ENCODE data around the gene LHFPL2.
"Not testable (repeated sequence)": the region's sequence is repeated elsewhere in the genome, so short reads cannot be mapped to it uniquely, and the experiment has no call there.

The LHFPL2 gene

DNA sequence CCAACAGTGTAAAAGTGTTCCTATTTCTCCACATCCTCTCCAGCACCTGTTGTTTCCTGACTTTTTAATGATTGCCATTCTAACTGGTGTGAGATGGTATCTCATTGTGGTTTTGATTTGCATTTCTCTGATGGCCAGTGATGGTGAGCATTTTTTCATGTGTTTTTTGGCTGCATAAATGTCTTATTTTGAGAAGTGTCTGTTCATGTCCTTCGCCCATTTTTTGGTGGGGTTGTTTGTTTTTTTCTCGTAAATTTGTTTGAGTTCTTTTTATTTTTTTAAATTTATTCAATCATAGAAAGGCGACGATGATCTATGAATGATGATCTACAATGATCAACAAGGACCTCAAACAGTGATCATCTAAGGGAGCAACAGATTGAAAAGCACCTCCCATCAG is 28.5 kb downstream of the LHFPL2 start:
- not testable (repeated sequence) for DNase-seq (ENCODE audit: low read depth, low spot score)

DNA sequence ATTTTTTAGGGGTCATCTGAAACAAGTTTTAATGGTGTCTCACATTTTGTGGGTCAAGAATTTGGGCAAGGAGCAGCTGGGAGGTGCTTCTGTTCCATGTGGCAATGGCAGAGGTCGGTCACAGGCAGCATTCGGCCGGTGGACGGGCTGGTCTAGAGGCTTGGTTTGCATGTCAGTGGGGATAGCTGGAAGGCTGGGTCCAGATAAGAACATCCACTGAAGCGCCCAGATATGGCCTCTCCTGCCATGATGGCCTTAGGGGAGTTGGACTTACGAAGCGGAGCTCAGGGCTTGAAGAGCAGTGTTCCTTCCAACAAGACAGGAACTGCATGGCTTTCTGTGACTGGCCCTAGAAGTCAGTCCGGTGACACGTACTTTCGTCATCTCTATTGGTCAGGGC is 30.3 kb downstream of the LHFPL2 start:
- DNase-seq (ENCODE audit: low read depth, low spot score) = no peak

DNA sequence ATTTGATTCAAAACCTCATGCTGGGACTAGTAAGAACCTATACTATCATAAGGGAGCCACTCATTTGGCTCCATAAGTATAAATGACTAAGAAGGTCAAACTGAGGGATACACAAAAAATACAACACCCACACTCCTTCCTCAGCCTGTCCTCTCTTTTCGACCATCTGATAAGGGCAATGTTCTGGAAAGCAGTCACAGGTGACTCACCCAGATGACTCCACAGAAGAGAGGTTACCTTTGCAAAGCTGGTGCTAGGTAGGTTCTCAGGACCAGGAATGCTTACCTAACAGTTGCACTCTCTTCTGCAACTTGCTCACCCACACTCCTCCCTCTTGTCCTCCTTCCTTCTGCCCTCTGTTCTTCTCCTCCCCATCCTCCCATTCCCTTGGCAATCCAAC is 32.9 kb downstream of the LHFPL2 start:
- DNase-seq (ENCODE audit: low read depth, low spot score) = no peak

DNA sequence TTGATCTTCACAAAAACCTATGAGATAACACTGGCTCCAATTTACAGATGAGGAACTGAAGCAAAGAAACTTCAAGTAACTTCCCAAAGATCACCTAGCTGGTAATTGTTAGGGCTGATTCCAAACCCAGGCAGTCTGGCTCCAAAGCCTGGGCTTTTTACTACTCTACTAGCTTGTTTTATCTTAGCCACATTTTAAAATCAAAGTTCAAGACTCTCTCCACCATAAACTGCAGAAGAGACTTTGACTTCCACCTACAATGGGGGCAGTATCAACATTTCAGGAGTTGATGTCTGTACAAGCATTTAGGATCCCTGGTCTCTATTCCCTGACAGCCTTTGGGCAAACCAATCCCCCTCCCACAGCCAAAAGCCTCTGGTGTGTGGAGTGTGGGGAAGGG is 33.8 kb downstream of the LHFPL2 start:
- no peak for DNase-seq (ENCODE audit: low read depth, low spot score)

DNA sequence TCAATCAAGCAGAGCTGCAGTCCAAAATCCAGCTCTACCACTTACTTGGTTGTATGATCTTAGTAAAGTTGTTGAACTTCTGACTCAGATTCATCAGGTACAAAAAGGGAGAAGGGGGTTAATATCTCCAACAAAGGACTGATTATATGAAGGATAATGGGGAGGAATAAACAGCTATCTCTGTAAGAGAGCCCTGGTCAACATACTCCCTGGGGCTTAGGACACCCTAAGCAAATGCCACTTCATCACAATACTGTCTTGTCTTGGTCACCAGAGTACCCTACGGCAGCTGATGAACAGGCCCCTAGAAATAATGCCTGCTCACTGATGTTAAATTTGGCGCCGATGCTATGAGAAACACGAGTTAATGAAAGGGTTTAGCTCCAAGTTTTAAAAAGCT is 34.8 kb downstream of the LHFPL2 start:
- DNase-seq (ENCODE audit: low read depth, low spot score) = no peak

DNA sequence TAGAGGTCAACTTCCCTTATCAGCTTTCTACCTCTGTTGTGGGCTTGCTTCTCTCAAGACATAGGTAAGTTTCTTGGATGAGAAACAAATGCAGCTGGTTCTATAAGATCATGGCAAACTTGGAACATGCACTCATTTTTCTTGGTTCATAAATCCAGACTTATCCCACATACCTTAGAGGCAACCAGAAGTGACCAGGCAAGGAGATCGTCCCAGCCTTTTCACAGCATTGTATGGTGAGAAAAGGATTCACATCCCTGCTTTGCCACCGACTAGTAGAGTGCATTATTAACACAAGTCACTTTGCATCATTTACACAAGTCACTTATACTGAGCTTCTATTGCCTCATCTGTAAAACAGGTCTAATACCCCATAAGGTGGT is 35.4 kb downstream of the LHFPL2 start:
- DNase-seq (ENCODE audit: low read depth, low spot score) = no peak

DNA sequence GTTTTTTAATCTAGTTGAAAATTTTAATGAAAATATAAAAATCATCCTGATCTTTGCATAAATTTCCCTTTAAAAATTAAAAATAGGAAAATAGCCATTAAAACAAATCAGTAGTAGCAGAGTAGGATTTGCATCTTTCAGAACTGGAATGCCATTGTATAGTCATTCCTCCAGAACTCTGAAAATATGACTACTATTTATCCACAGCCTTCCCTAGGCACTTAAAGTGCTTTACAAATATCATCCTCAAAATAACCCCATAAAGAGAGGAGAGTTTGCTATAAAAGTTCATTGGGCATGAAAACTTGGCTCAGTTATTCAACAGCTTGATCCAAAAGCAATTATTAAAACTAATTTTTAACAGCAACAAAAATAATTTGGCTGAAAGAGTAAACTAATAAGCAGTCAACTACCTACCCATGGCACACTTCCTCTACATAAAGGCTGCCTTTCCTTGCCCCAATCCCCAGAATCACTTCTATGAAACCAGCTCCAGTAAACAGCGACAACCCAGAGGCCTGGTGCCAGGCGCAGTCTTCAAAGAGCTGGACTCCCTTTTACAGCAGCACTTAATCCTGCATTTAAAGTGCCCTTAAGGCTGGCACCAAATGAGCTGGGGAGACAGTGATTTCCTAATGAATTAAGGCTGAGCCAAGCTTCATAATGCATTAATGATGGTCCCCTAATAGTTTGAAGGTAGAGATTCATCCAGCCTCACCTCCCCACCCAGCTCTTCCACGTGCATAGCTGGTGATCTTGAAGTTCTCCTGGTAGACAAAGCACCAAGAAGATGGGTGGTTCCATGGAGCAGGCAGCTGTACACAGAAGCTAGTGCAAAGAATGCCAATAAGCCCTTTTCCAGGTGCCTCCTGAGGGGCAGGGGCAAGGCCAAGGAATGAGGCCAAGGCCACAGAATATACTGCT is 36.1 kb downstream of the LHFPL2 start:
- DNase-seq (ENCODE audit: low read depth, low spot score) = no peak

DNA sequence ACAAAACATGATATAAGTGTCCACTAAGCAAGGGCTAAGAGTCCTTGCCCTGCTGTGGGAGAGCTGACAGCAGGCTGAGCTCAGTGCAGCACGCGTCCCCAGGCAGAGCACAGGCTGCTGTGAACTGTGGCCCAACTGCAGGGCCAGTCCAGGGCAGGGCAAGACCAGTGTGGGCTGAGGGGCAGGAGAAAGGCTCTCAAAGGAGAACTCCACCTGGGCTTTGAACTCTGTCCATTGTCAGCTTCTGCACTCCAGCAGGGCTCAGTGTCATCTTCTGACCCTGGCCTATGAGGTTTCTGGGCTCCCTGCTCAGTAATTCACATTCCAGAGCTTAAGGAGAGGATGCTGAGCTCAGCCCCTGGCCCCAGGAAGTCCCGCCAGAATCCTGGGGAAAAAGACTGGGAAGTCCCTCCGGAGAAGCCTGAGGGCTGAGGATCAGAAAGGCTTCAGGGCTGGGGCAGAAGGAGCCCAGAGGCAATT is 37.4 kb downstream of the LHFPL2 start:
- DNase-seq (ENCODE audit: low read depth, low spot score) = no peak

DNA sequence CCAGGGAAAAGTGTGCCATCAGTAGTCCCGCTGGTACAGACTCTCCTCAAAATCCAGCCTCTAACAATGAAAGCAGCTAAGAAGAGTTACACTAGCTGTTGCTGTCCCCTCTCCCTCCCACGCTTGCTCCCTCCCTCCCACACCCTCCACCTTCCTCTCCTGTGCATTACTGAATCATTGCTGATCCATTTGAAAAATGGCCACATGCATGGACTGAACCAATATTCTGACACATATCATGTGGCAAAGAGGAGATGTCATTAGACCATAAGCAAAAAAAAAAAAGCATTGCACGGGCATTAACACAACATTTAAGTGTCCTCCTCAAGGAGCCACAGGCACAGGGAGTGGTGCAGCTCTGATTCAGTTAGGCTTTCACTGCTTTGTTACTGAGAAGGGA is 37.9 kb downstream of the LHFPL2 start:
- DNase-seq (ENCODE audit: low read depth, low spot score) = no peak

DNA sequence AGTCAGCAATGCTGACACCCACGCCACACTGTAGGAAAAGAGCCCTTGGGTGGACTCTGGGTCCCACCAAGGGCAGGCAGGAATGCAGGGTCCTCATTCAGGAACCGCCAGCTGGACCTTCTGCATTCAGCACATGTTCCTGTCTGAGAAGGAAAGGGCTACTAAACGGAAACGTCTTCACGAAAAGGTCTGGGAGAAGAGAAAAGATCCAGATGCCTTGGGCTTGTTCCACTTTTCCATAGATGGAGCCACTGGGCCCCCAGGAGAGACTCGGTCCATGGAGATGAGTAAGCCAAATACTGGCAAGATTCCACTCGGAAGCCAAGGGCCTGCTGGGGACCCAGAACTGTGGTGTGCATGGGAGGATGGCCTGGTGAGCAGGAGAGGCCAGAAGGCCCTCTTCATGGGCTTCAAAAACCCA is 38.4 kb downstream of the LHFPL2 start:
- no peak for DNase-seq (ENCODE audit: low read depth, low spot score)

DNA sequence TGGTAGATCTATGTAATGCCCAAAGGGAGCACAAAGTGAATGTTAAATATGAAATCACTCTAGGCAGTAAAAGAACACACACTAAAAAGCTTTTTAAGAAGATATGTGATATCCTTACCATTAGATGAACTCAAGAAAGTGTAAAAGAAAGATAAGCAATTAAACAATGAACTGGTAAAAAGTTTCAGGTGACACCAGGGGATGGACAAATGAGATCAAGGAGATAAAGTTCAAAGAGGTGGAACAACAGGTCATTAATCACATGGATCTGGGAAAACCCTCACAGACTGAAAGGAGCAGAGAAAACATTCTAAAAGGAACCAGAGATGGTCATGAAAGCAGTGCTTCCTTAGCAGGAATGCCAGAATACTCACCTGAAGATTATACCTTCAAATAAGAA is 40.7 kb downstream of the LHFPL2 start:
- DNase-seq (ENCODE audit: low read depth, low spot score) = no peak

DNA sequence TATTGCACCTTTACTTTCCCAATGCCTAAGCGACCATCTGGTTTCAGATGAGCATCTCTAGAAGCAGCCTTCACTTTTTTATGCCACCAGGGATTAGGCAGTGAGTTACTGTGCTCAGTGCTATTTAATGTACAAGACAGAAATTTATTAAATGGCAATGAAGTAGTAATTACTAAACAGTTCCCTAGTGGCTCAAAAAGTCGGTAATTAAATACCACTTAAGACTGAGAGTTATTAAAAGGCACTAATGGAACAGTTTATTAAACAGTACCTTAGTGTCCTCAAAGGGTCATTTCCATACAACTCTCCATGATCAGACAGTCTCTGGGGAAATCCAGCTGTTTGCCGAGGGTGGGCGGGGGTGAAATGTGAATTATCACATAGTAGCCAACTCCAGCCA is 42.3 kb downstream of the LHFPL2 start:
- DNase-seq (ENCODE audit: low read depth, low spot score) = no peak

DNA sequence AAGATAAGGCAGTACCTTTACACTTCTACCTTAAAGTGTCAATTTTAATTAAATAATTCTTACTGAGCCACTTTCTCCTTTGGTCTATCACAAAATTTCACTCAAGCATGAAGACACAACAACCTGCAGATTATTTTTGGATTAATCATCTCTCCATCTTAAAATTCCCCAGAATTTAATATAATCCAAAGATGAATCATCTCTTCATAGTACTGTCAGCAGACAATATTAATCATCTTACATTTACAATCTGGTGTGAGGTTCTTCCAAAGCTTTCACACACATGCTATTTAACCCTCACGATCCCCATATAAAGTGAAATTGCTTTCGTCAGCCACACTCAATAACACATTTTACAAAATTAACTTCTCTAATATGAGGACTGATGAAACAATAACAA is 43.0 kb downstream of the LHFPL2 start:
- no peak for DNase-seq (ENCODE audit: low read depth, low spot score)

DNA sequence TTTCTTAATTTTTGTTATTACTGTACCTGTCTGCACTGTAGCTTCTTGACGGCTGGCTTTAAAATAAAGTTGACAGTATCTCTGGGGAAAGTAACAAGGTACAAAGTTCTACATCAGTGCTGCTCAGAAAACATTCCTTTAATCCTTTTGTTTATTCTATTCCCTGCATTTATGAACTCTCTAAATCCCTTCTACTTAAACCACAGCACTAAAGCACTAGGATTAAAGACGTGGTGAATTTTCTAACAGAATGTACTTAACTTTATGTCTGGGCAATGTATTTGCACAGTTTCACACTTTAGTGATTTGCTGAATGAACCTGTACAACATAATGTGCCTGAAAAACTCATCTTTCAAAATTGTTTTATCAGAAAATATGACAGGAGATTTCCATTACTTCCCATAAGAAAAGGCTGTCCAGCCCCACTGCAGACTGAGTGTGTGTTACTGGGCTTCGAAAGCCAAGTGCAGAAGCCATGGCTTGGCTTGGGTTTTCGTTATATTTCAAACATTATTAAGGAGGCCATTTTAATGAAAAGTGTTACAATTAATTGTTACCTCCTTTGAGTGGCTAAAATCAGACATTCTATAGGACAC is 43.8 kb downstream of the LHFPL2 start:
- DNase-seq (ENCODE audit: low read depth, low spot score) = no peak

DNA sequence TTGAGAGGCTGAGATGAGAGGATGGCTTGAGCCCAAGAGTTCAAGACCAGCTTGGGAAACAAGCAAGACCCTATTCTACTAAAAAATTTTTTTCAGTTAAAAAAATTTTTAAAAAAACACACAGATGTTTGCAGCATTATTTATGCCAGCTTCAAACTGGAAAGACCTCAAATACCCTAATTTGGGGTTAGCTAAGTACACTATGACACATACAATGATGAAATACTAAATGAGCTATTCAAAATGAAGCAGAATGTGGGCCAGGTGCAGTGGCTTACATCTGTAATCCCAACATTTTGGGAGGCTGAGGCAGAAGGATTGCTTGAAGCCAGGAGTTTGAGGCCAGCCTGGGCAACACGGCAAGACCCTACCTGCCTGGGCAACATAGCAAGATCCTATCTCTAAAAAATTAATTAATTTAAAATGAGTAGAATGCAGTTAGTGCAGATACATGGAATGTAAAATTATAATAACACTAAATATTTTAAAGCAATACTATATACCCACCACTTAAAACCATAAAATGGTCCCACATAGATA is 44.9 kb downstream of the LHFPL2 start:
- no peak for DNase-seq (ENCODE audit: low read depth, low spot score)

DNA sequence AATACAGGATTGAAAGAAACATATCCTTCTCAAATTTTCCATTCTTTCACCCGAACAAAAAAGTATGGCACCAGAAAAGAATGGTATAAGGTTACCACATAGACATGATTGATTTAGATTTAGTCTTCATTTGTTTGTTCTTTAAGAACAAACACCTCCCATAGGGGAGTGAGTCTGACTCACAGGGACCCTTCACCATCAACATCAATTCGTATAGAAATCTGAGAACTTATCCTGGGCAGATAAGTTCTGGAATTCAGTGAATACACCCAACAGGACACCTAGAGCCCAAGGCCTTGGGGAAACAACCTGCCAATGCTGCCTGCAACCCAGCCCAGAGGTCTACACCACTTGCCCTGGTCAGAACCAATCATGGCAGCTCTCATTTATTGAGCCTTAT is 46.2 kb downstream of the LHFPL2 start:
- DNase-seq (ENCODE audit: low read depth, low spot score) = no peak

DNA sequence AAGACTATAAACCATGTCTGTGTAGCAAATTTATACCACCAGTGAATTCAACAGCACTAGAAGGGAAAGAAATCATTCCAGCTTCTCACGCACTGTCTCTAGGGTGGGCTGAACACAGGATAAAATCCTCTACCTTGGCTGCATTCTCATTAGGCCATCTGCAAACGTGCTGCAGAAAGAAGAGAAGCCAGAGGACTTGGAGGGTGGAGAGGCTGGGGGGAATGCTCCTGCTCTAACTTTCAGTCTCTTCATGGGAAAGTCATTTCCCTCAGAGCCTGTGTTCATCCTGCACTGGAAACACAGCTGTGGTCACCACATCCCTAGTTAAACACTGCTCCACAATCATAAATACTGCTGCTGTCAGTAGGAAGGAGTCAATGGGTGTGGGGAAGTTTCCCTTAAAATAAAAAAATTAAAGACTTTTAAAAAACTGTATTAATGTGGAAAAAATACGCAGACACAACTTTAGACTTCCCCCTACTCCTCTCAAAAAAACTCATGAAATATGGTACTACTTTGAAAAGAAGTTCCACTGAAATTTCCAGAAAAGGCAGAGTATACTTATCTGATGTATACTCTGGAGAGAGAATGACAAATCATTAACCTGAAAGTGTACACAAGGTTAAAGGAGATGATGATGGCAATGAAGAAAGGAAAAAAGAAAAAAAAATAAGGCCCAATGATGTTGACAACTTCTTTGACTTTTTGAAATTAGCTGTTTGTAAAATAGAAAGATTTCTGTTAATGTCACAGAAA is 46.8 kb downstream of the LHFPL2 start:
- no peak for DNase-seq (ENCODE audit: low read depth, low spot score)

DNA sequence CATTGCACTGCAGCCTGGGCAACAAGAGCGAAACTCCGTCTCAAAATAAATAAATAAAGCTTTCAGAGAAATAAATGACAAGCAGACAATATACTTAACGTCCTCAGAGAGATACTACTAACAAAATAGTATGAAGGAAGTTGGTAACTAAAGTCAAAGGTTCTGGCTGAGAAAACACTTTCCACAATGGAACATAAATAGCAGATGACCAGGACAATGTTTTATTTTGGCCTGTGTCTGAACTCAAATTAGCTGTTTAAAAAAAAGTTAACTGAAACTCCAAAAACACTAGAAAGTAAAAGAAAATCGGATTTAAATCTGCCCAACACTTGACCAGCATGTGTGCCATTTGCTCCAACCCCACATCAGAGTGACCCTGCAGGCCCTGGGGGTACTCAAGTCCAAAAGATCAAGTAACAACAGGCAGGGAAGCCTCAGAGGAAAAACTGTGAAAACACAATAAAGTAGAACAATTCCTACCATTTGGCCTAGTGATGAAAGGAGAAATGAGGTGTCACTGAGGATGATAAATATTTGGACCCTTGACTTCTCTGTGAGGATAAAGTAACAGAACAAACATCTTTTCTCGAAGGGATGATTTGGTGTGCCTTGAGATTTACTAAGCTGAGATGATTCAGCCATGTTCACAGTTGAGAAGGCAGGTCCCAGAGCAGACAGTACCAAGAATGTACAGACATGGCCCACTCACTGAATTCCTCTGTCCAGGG is 47.7 kb downstream of the LHFPL2 start:
- DNase-seq (ENCODE audit: low read depth, low spot score) = no peak

DNA sequence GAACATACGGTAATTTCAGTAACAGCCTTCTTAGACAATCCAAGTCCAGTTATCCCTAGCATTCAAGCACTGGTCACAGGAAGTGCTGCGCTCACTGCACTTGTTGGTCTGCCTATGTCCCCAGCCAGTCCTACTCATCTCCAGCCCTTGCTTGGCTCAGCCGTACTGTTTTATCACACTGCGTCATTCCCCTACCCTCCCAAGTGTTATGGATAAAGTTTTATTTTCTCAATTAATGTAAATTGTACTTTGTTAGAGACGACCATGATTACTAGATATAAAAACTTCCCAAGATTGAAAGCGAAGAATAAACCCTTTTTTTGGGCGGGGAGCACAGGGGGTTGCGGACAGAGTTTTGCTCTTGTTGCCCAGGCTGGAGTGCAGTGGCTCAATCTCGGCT is 49.6 kb downstream of the LHFPL2 start:
- DNase-seq (ENCODE audit: low read depth, low spot score) = no peak

DNA sequence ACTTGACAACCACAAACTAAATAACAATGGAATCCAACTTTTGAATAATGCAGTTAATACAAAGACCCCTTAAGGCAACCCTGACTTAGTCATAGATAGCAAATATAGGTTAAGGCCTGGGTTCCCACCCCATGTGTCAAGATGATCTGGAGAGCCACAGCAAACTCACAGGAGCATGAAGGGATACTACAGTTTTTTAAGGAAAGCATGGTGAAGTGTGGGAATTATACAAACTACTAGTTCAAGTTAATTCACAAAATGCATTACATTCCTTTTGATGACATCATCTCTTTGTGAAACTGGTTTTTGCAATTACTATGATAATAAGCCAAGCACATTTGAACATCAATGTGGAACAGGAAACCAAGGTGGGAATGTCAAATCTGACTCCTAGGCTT is 50.6 kb downstream of the LHFPL2 start:
- DNase-seq (ENCODE audit: low read depth, low spot score) = no peak
